GM19372 (cell line): ENCODE measurements around the gene UGGT1.

ENCODE experiments used
- ATAC-seq: cut with Tn5 transposase; IDR thresholded peaks from one replicate; pipeline ENCODE4 v1.9.1; 2021; ENCODE audit warnings: mild to moderate bottlenecking, low read depth, moderate library complexity; ENCODE audit not compliant: unreplicated experiment

UGGT1 gene

DNA sequence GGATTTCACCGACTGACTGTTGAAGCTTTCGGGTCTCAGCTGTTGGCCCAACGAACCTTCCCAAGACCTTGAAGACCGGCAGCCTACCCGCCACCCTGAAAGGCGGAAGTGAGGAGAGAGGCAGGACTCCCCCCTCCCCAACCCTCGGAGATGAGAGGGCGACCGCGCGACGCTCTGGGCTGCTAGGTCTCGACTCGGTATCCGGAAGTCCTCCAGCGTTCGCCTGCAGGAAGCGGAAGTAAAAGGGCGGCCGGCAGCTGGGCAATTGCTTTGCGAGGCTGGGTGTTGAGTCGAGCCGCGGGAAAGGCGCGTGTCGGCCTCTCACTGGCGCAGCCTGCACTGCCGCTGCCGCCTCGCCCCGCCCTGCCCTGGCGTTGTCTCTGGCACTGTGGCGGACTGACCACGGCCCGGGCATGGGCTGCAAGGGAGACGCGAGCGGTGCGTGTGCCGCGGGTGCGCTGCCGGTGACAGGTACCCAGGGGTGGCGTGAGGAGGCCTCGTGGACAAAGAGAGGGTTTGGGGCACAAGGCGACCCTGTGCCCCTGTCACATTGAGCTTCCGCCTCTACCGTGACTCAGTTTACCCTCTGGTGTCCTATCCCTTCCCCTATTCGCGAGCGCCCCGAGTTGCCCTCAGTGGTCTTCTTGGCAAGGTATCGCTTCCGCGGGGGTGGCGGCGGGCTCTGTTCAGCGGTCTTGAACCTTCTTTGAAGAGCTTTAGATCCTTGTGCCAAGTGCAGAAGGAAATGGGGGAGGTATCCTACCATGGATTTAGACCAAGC lies at the start of gene UGGT1:
Gene UGGT1, plus strand, starts transcription at position 256 of the 781 bp plus-strand sequence. Its CDS starts 158 bp downstream, at position 414.
- ATAC-seq: peak; percentile 92

GRCh38 chr2:128041561-128041960 lies 49.4 kb upstream of the UGGT1 start:
- ATAC-seq: no peak

DNA sequence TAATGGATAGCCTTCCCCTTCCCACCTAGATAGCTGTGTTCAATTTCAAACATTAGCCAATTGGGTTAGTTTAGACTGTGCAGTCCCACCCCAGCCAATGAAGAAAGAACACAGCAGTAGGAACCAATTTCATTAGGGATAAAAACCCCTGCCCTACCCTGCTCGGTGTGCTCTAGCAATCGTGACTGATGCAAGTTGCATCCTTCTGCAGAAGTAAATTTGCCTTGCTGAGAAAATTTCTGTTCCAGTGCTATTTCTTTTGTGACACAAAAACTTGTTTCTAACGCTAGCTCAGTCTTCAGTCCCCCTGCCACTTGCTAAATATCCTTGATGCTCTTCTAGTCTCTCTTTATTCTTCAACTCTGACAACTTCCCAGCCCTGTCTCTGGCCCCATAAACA lies 48.0 kb upstream of the UGGT1 start:
- no peak for ATAC-seq

GRCh38 chr2:128053331-128053730 lies 37.7 kb upstream of the UGGT1 start:
- ATAC-seq: no peak

- ATAC-seq: no peak
These were observed 36.7 kb upstream of the UGGT1 start for GRCh38 chr2:128054104-128054885.

GRCh38 chr2:128057334-128057733 lies 33.7 kb upstream of the UGGT1 start:
- no peak for ATAC-seq

DNA sequence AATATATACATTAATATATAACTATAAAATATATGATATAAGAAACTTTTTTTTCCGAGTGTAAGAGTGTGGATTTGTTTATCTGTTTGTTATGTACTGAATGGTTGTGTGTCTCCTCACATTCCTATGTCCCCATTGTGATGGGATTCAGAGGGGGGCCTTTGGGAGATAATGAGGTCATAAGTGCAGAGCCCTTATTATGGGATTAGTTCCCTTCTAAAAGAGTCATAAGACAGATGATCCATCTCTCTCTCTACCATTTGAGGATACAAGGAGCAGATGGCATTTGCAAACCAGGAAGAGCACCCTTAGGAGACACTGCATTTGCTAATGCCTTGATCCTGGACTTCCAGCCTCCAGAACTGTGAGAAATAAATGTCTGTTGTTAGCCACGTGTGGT lies 32.9 kb upstream of the UGGT1 start:
- ATAC-seq: no peak

GRCh38 chr2:128062571-128062970 lies 28.4 kb upstream of the UGGT1 start:
- ATAC-seq: no peak

DNA sequence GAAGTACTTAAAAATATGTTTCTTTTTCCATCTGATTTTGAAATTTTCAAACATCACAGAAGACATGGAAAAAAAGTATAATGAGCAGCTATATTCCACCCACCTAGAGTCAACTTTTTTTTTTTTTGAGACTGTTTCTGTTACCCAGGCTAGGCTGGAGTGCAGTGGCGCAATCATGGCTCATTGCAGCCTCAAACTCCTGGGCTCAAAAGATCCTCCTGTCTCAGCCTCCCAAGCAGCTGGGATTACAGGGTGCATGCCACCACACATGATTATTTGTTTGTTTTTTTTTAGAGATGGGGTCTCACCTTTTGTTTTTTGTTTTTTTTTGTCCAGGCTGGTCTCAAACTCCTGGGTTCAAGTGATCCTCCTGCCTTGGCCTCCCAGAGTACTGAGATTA lies 26.6 kb upstream of the UGGT1 start:
- ATAC-seq: no peak

DNA sequence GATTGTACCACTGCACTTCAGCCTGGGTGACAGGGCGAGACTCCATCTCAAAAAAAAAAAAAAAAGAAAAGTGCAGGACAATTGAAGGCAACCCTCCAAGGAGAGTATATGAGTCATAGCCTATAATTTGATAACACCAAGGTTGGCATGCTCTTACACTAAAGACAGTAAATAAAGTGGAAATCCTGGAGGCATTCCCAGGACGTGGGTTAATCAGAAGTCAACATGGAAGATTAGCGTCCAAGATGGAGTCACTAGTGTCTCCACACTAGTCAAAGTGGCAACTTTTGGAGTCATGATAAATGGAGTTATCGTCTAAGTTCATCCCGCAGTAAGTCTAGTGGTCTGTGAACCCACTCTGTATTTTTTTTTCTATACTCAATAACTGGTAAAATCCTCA lies 21.2 kb upstream of the UGGT1 start:
- ATAC-seq: no peak

- no peak for ATAC-seq
These were observed 17.7 kb upstream of the UGGT1 start for GRCh38 chr2:128073278-128073677.

- no peak for ATAC-seq
These were observed 14.4 kb upstream of the UGGT1 start for GRCh38 chr2:128076461-128077106.

- ATAC-seq: no peak
These were observed 6.2 kb upstream of the UGGT1 start for GRCh38 chr2:128084757-128085156.

DNA sequence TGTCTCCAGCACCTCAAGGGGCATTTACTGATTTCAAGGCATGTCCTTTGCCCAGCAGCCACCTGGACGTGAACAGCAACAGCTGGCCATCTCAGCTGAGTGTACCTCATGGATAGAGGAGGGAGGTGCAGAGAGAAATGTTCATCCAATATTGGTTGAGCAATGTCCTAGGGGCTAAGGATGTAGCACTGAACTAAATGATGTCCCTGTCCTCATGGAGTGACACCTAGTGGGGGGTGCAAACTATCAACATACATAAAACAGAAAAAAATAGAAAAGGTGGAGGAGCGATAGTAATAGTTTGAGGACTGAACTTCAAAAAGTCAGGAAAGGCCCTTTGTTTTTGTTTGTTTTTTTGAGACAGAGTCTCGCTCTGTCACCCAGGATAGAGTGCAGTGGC lies 4.8 kb upstream of the UGGT1 start:
- no peak for ATAC-seq

DNA sequence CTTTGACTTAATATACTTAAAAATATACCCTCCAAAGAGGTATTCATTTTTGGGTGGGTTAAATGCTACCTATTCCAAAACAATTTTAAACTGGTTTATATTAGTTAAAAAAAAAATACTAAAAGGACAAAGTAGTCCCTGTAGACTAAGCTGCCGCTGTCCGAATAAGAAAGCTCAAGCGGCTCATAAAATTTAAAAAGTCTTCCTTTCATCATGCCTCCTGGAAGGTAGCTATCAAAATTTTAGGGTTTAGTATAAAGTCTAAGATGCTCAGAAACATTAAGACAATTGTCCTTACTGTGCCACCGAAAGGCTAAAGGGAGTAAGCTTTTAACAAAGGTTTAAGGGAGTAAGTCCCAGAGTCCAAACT lies 440 bp upstream of the UGGT1 start:
- peak; percentile 8 for ATAC-seq

DNA sequence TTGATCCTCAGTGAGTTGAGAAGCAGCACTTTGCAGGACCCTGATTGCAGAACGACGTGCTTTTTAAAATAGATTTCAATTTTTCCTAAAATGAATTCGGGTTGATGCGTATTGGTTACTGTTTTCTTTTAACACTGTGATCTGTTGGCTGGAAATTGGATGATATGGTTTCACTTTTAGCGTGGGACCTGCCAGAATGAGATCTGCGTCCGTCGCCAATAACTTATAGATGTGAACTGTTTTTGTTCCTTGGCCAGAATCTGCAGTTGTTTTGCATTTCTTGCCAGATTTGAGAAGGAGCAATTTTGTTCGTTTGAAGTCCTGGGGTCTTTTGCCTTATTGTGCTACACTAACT lies 703 bp downstream of the UGGT1 start:
- no peak for ATAC-seq

GRCh38 chr2:128092656-128093055 lies 1.7 kb downstream of the UGGT1 start:
- no peak for ATAC-seq

DNA sequence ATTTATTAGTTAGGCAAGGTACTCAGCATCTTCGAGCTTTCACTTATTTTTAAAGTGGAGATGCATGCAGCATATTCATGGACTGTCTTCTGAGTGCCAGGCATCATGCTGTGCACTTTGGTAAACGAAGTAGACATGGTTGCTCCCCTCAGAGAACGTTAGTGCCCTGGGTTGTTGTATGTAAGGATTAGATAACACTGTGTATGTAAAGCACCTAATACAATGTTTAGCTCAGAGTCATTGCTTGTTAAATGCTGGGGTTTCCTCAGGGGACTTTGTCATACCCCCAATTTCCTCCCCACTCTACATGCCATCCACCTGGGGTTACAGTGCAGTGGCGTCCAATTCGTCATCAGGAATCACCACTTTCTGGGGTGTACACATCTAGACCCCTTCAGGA lies 2.8 kb downstream of the UGGT1 start:
- ATAC-seq: no peak

- no peak for ATAC-seq
These were observed 4.2 kb downstream of the UGGT1 start for GRCh38 chr2:128095201-128095600.

DNA sequence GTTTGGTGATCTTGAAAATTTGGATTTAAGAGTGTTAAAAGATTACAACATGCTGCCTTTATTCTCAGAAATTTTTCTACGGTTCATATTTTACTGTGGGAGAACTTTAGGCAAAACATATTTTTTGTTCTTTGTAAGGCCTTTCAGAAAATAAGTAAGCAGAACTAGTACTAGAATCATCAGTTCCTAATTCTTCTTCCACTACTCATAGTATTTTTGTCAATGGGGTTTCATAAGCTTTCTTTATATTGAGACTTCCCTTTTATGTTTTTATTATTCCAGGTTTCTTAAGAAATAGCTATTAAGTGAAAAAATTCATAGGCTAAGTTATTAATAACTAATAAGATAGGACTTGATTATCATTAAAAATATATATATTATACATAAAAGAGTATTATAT lies 12.4 kb downstream of the UGGT1 start:
- no peak for ATAC-seq

DNA sequence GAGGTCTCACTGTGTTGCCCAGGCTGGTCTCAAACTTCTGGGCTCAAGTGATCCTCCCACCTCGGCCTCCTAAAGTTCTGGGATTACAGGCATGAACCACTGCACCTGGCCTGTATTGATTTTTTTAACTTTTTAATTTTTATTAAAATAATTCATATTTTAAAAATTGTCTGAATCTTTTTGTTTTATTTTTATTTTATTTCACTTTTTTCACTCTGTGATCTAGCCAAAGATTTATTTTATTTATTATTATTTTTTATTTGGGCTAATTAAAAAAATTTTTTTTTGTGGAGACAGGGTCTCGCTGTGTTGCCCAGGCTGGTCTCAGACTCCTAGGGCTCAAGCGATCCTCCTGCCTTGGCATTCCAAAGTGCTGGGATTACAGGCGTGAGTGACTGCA lies 14.1 kb downstream of the UGGT1 start:
- ATAC-seq: no peak

DNA sequence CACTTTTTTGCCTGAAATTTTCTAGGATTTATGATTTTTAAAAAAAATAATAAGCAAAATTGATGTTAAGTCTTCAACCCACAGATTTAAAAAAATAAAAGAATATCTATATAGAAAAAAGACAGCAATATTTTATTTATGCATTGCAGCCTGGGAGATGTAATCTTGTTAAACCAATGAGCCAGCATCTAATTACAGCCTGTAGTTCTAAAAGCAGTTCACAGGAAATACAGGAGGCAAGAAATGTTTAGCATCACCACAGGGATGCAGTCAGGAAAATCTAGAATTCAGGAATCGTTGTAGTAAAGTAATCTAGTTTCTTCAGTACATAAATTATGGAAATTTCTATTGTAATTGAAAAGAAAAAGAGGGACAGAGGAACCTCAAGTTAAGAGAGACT lies 17.2 kb downstream of the UGGT1 start:
- no peak for ATAC-seq
